Mesenchymal stem cell (in vitro differentiated cells and primary cell): ENCODE measurements around the gene IDS.
A peak's percentile ranks its signal among the peaks of the same experiment; 100 is the strongest.
"Not testable (repeated sequence)": the region's sequence is repeated elsewhere in the genome, so short reads cannot be mapped to it uniquely, and the experiment has no call there.

Experiments used
- DNase-seq: peaks from one replicate; pipeline ENCODE4 v3.0.0-alpha.2; 2013
- H2AFZ ChIP-seq: one replicate; pipeline ENCODE4 v1.6.1; 2013; ENCODE audit warnings: low read depth, mild to moderate bottlenecking, control low read depth, inconsistent platforms, low read length, moderate library complexity
- H2AK5ac ChIP-seq: 2 replicates; pipeline ENCODE4 v1.6.1; 2013; ENCODE audit warnings: low read length, moderate library complexity, mild to moderate bottlenecking, inconsistent platforms; ENCODE audit not compliant: severe bottlenecking
- H2BK120ac ChIP-seq: one replicate; pipeline ENCODE4 v1.6.1; 2013; ENCODE audit warnings: low read depth, mild to moderate bottlenecking, inconsistent platforms, low read length, moderate library complexity
- H2BK12ac ChIP-seq, 2 experiments: one replicate each; pipeline ENCODE4 v1.6.1; 2013; ENCODE audit warnings: inconsistent platforms in 2 of 2, low read length in 2 of 2, mild to moderate bottlenecking in 2 of 2, moderate library complexity in 2 of 2, control low read depth in 1 of 2
- H2BK15ac ChIP-seq: one replicate; pipeline ENCODE4 v1.6.1; 2013; ENCODE audit warnings: mild to moderate bottlenecking, low read depth, inconsistent platforms; ENCODE audit not compliant: poor library complexity, severe bottlenecking
- H2BK5ac ChIP-seq: 2 replicates; pipeline ENCODE4 v1.6.1; 2013; ENCODE audit warnings: low read depth, mild to moderate bottlenecking, low read length, control low read depth, inconsistent platforms; ENCODE audit not compliant: poor library complexity, severe bottlenecking
- H3K14ac ChIP-seq, 2 experiments: one replicate each; pipeline ENCODE4 v1.6.1; 2013; ENCODE audit warnings: inconsistent platforms in 2 of 2, low read length in 2 of 2, control low read depth in 1 of 2, mild to moderate bottlenecking in 1 of 2, moderate library complexity in 1 of 2
- H3K18ac ChIP-seq, 2 experiments: one replicate each; pipeline ENCODE4 v1.6.1; 2013; ENCODE audit warnings: inconsistent platforms in 2 of 2, low read length in 2 of 2, control low read depth in 1 of 2, low read depth in 1 of 2, mild to moderate bottlenecking in 1 of 2
- H3K23ac ChIP-seq, 2 experiments: one replicate each; pipeline ENCODE4 v1.6.1; 2013; ENCODE audit warnings: inconsistent platforms in 2 of 2, low read length in 2 of 2, mild to moderate bottlenecking in 2 of 2, moderate library complexity in 2 of 2, control low read depth in 1 of 2
- H3K27ac ChIP-seq: 2 replicates; pipeline ENCODE4 v1.5.1; 2013; ENCODE audit warnings: mild to moderate bottlenecking, moderate library complexity, low read length, control low read depth, inconsistent platforms; ENCODE audit not compliant: poor library complexity, severe bottlenecking
- H3K27me3 ChIP-seq, 2 experiments: 2 replicates each; pipeline versions ENCODE4 v1.6.1 to v1.7.0; 2013; ENCODE audit warnings: low read length in 2 of 2, mild to moderate bottlenecking in 2 of 2, moderate library complexity in 2 of 2, control low read depth in 1 of 2, inconsistent platforms in 1 of 2; ENCODE audit not compliant: control insufficient read depth in 1 of 2, insufficient read depth in 1 of 2
- H3K36me3 ChIP-seq, 2 experiments: 2 replicates each; pipeline versions ENCODE4 v1.6.1 to v1.7.0; 2013; ENCODE audit warnings: low read length in 2 of 2, control low read depth in 1 of 2, inconsistent platforms in 1 of 2, low read depth in 1 of 2, mild to moderate bottlenecking in 1 of 2; ENCODE audit not compliant: insufficient read depth in 2 of 2, control insufficient read depth in 1 of 2
- H3K4ac ChIP-seq, 2 experiments: one replicate each; pipeline ENCODE4 v1.6.1; 2013; ENCODE audit warnings: inconsistent platforms in 2 of 2, low read length in 2 of 2, mild to moderate bottlenecking in 2 of 2, moderate library complexity in 2 of 2, control low read depth in 1 of 2, low read depth in 1 of 2
- H3K4me1 ChIP-seq: 2 replicates; pipeline ENCODE4 v1.6.1; 2013; ENCODE audit warnings: low read depth, low read length, control low read depth; ENCODE audit not compliant: control insufficient read depth, insufficient read depth
- H3K4me2 ChIP-seq: 2 replicates; pipeline ENCODE4 v1.6.1; 2013; ENCODE audit warnings: low read length, mild to moderate bottlenecking, inconsistent platforms; ENCODE audit not compliant: poor library complexity, severe bottlenecking
- H3K4me3 ChIP-seq, 2 experiments: 2 replicates each; pipeline versions ENCODE4 v1.5.1 to v1.7.0; 2013; ENCODE audit warnings: low read length in 2 of 2, mild to moderate bottlenecking in 2 of 2, control low read depth in 1 of 2, low read depth in 1 of 2; ENCODE audit not compliant: insufficient read depth in 1 of 2
- H3K79me1 ChIP-seq: replicated peaks from 2 replicates; pipeline ENCODE4 v1.6.1; 2013; ENCODE audit warnings: mild to moderate bottlenecking, control low read depth, low read length, inconsistent platforms; ENCODE audit not compliant: poor library complexity, severe bottlenecking
- H3K9ac ChIP-seq: 2 replicates; pipeline ENCODE4 v1.7.0; 2013; ENCODE audit warnings: mild to moderate bottlenecking, low read length, moderate library complexity
- H3K9me3 ChIP-seq: 2 replicates; pipeline ENCODE4 v1.7.0; 2013; ENCODE audit warnings: mild to moderate bottlenecking, low read length; ENCODE audit not compliant: control insufficient read depth
- H4K8ac ChIP-seq: one replicate; pipeline ENCODE4 v1.6.1; 2013; ENCODE audit warnings: inconsistent platforms, mild to moderate bottlenecking, low read length, moderate library complexity
- H4K91ac ChIP-seq: one replicate; pipeline ENCODE4 v1.6.1; 2013; ENCODE audit warnings: mild to moderate bottlenecking, low read length, inconsistent platforms
- WGBS: methylation state at CpG from one replicate; pipeline ENCODE4 v1.1.7; 2013; ENCODE audit warnings: mixed read lengths; 5-methylcytosine and 5-hydroxymethylcytosine counted together

Gene IDS

GRCh38 chrX:149491812-149492211 is 13.3 kb downstream of the IDS start:
- Histone ChIP-seq H3K4me3 (no peak overlapping the region), H3K9me3 (no peaks in the 10 kb centered on the region), H3K27me3 (no peaks in the 10 kb centered on the region), H3K18ac (no peak overlapping the region), H2AK5ac (no peak overlapping the region), H3K36me3 (peaks cover 49 to 88% of the 10 kb centered on the region in 2 experiments), H2BK12ac (no peak overlapping the region), H3K4ac (no peak overlapping the region), H4K91ac (no peak overlapping the region), H2AFZ (no peak overlapping the region), H3K23ac (no peak overlapping the region), H2BK5ac (no peak overlapping the region), H3K9ac (no peak overlapping the region), H3K27ac (no peak overlapping the region), H4K8ac (no peak overlapping the region), H3K14ac (no peak overlapping the region), H2BK15ac (no peak overlapping the region), H2BK120ac (no peak overlapping the region), H3K4me1 (peaks cover 23% of the 10 kb centered on the region), H3K4me2 (no peak overlapping the region), H3K79me1 (peaks cover 14% of the 10 kb centered on the region)
- DNase-seq, result no peak
- WGBS, result 80% methylated on average over 2 of the region's 2 CpGs

GRCh38 chrX:149490100-149490499 is 15.0 kb downstream of the IDS start:
- Histone ChIP-seq H4K8ac (no peak overlapping the region), H2BK12ac (no peak overlapping the region), H4K91ac (no peak overlapping the region), H3K9ac (no peak overlapping the region), H3K27ac (no peak overlapping the region), H3K79me1 (peaks cover 18% of the 10 kb centered on the region), H3K4me2 (no peak overlapping the region), H3K4ac (no peak overlapping the region), H3K27me3 (peaks cover 0 to 5% of the 10 kb centered on the region in 2 experiments), H3K4me3 (no peak overlapping the region), H3K23ac (no peak overlapping the region), H2BK120ac (no peak overlapping the region), H2AFZ (no peak overlapping the region), H3K36me3 (peaks cover 51 to 88% of the 10 kb centered on the region in 2 experiments), H3K9me3 (no peaks in the 10 kb centered on the region), H3K4me1 (peaks cover 16% of the 10 kb centered on the region), H3K14ac (no peak overlapping the region), H2BK5ac (no peak overlapping the region), H2AK5ac (no peak overlapping the region), H2BK15ac (no peak overlapping the region), H3K18ac (no peak overlapping the region)
- peak; percentile 28 for DNase-seq
- WGBS, result 88% methylated on average over 7 of the region's 7 CpGs

- not testable (repeated sequence) for H3K27ac ChIP-seq, H2BK5ac ChIP-seq, H2BK12ac ChIP-seq, H3K9ac ChIP-seq, H3K14ac ChIP-seq, H3K9me3 ChIP-seq, H3K4me1 ChIP-seq, H4K8ac ChIP-seq, H3K23ac ChIP-seq, H2AFZ ChIP-seq, H3K27me3 ChIP-seq, H3K18ac ChIP-seq, H4K91ac ChIP-seq, H3K4ac ChIP-seq, H2BK15ac ChIP-seq, H2AK5ac ChIP-seq, H2BK120ac ChIP-seq, H3K4me2 ChIP-seq, H3K4me3 ChIP-seq, DNase-seq
- WGBS, result 100% methylated on average over 7 of the region's 17 CpGs
- Histone ChIP-seq H3K36me3 (peaks cover 44 to 85% of the 10 kb centered on the region in 2 experiments), H3K79me1 (peaks cover 16% of the 10 kb centered on the region)
Observed at GRCh38 chrX:149488411-149489052, 16.6 kb downstream of the IDS start.

GRCh38 chrX:149488008-149488407 is 17.1 kb downstream of the IDS start:
- H2BK15ac ChIP-seq, H3K4me2 ChIP-seq, H3K27ac ChIP-seq, H2BK120ac ChIP-seq, H3K14ac ChIP-seq, H2AFZ ChIP-seq, H3K9ac ChIP-seq, H3K27me3 ChIP-seq, H2BK5ac ChIP-seq, H2AK5ac ChIP-seq, DNase-seq, H3K4ac ChIP-seq, H4K91ac ChIP-seq, H4K8ac ChIP-seq, H3K4me1 ChIP-seq, H3K9me3 ChIP-seq, H3K23ac ChIP-seq, H3K18ac ChIP-seq, H3K4me3 ChIP-seq, H2BK12ac ChIP-seq: not testable (repeated sequence)
- peaks cover 15% of the 10 kb centered on the region for H3K79me1 ChIP-seq
- 60% methylated on average over 1 of the region's 9 CpGs for WGBS
- H3K36me3 ChIP-seq, result peaks cover 39 to 84% of the 10 kb centered on the region in 2 experiments
